HG02571 (cell line): ENCODE data around the gene C22orf39.
"Not testable (repeated sequence)": the region's sequence is repeated elsewhere in the genome, so short reads cannot be mapped to it uniquely, and the experiment has no call there.

Experiments
- ATAC-seq: cut with Tn5 transposase; IDR thresholded peaks from one replicate; pipeline ENCODE4 v1.9.1; 2021; ENCODE audit warnings: mild to moderate bottlenecking, moderate library complexity; ENCODE audit not compliant: unreplicated experiment

The C22orf39 gene

DNA sequence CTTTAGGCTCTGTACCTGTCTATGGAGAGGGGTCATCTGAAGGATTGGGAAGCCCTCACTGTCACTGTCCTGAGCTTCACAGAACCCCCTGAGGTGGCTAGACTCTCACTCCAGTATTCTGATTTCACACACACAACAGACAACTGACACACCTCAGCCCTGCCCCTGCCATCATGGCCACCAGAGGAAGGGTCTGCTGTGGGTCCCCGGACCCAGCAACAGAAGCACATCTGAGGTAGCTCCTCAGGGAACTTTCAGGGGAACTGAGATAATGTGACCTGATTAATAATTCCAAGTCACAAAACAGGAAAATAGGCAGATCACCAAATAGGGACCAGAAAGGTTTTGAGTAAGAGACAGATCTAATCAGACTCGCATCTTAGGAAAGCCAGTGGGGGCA lies 7.5 kb upstream of the C22orf39 start:
- no peak for ATAC-seq

DNA sequence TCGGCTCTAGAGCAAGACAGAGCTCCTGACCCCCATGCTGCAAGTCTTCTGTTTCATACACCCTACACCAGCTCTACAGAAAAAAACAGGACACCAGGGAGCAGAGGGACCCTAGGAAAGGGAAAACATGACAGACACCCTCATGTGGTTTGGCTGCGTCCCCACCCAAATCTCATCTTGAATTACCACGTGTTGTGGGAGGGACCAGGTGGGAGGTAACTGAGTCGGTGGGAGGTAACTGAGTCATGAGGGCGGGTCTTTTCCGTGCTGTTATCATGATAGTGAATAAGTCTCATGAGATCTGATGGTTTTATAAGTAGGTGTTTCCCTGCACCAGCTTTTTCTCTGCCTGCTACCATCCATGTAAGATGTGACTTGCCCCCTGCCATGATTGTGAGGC lies 6.6 kb upstream of the C22orf39 start:
- ATAC-seq, result no peak

DNA sequence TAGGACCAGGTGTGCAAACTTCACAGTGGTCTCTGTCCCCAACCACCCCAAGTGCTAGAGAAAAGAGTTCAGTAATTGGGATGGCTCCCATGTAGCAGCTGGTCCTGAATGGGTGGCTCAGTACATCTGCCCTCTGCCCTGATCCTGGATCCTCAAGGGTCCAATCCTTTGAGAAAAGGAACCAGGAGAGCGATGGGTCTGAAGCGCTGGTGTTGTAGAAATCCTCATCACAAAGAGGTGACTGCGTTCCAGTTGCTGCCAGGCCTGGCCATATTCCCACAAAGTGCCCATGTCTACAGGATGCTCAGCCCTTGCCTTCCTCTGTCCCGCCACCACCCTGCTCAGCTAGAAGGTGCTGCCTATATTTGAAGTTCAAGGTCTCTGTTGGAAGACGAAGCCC lies 6.2 kb upstream of the C22orf39 start:
- ATAC-seq, result no peak

DNA sequence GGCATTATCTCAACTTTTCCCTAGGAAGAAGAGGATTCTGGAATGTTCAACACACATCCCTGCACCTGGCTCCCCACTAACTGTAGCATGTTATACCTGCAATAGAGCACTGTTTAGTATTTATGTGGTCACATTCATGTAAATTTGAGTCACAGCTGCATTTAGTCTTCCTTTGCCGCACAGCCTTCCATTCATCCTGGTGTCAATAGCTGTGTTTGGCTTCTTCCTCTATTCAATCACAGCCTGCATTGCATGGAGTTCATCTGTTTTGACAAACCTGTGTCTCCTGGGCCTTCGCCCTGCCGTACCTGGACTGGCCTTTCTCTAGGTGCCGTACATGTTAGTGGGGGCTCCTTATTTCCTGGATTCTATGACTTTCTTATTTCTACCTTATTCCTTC lies 4.1 kb upstream of the C22orf39 start:
- ATAC-seq, result no peak

DNA sequence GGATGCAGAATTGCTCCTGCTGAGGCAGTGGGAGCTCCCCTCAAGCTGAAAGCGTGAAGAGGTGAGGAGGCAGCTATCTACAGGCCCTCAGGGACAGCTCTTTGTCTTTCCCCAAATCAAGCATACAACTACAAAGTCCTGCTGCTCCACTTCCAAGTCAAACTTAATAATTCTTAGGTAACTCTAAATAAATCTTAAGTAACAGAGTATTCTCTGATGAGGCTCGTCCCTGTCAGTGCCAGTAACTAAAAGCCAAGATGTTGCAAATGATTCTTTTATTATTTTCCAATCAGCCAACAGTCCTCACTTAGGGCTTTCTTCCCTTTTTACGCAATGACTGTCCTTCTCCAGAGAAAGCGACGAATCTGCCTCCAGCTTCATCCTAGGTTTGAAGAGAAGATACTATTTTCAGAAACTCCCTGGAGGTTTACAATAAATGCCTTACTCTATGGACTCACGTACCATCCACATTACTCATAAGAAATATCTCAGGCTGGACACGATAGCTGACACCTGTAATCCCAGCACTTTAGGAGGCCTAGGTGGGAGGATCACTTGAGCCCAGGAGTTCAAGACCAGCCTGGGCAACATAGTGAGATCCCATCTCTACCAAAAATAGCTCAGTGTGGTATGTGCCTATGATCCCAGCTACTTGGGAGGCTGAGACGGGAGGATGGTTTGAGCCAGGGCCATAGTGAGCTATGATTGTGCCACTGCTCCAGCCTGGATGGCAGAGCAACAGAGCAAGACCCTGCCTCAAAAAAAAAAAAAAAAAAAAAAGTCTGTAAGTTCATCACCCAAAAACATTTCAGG lies 3.1 kb upstream of the C22orf39 start:
- ATAC-seq, result no peak

DNA sequence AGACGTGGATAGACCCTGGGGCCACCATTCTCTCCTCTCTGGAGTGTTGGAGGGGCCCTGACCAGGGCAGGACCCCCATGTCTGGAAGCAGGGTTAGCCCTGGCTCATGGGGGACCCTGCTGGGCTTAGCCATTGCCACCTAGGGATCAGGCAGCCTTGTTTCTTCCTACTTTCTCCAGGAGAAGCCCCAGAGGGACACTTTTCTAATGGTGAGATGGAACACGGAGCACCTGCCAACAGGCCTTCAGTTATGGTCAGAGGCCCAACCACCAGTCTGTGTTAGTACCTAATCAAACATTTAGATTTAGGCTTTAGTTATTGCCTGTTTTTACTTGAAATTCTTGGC lies 1.9 kb upstream of the C22orf39 start:
- no peak for ATAC-seq

DNA sequence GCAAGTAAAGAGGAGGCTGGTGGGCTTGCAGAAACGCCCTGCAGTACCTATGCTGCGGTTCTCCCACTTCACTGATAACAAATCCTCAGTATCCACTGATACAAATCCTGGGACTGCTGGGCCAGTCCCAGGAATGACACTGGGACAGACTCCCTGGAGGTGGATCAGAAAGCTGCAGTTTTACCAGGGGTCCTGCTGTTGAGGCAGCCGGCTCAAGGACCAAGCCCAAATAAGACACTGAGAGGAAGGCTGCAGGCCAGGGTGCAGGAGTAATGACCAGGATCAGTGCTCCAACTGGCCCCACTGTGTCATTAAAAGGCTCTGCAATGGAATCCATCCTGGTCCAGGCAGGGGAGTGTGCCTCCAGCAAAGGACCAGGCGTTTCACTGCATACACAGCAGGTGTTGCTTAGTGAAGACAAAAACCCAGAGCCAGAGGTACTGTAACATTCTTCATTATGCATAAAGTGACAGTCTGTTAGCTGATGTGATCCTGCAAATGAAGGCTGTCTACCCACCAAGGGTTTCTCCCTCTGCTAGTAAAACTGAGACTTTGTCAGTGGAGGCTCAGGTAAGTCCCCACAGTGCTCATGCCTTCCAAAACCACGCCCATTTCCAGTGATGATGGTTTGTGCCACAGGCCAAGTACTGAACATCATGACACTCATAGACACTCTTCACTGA lies 1.4 kb upstream of the C22orf39 start:
- ATAC-seq, result no peak

DNA sequence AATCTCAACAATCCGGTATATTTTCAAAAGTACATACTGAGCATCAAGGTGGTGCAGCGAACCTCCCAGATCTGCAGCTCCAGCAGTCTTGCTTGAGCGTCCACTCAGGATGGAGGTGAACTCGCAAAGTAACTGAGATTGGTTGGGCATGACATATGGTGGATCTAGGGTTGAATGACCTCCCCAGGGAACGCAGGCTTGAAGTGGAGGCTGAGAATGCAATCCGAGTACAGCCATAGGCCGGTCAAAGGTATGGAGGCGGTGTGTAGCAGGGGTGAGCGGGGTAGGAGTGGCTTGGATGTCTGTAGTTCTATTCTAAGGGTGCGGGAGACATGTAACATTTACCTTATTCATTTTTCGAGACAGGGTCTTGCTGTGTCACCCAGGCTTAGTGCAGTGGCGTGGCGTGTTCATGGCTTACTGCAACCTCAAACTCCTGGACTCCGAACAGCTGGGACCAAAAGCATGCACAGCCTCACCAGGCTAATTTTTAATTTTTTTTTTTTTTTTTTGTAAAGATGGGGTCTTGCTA lies 631 bp upstream of the C22orf39 start:
- ATAC-seq, result peak; percentile 21

DNA sequence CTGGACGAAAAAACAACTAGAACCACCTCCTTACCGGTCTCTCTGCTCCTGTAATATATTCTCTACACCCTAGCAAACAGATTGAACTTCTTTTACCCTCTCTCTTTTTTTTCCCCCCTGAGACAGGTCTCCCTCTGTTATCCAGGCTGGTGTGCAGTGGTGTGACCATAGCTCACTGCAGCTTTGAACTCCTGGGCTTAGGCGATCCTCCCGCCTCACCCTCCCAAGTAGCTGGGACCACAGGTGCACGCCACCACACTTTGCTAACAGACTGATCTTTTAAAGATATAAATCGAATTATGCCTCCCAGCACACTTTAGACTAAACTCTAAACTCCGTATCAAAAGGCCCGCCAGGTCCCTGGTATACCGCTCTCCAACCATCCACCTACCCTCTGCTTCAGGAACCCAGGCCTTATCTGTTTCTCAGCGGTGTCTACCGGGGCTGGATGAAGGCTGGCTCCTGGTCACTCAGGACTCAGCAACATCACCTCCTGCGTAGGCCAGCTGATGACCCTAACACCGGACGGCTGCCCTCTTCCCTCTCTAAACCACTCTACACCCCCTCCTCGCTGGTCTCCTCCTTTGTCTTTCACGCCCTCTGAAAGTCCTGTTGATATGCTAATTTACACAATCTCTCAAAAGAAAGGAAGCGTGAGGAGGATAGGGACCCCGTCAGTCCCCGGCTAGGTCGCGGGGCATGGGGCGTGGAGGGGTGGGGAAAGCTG lies 745 bp downstream of the C22orf39 start:
- no peak for ATAC-seq

DNA sequence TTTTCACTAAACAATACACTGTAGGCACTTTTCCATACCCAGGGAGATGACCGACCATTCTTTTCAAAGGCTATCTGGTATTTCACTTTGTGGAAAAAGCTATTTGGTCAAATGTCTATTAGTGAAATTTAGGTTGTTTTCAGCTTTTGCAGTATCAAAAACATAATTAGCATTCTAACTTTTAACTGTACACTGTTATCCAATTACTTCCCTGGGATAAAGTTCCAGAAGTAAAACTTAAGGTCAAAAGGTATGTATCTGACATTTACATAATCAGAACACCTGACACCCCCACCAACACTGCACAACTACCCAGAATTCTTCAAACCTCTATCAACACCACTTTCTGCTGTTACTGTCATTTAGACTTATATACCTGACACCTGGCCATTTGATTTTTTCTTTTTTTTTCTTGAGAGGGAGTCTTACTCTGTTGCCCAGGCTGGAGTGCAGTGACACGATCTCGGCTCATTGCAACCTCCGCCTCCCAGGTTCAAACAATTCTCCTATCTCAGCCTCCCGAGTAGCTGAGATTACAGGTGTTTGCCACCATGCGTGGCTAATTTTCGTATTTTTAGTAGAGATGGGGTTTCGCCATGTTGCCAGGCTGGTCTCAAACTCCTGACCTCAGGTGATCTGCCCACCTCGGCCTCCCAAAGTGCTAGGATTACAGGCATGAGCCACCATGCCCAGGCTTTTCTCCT lies 2.1 kb downstream of the C22orf39 start:
- ATAC-seq, result not testable (repeated sequence)

DNA sequence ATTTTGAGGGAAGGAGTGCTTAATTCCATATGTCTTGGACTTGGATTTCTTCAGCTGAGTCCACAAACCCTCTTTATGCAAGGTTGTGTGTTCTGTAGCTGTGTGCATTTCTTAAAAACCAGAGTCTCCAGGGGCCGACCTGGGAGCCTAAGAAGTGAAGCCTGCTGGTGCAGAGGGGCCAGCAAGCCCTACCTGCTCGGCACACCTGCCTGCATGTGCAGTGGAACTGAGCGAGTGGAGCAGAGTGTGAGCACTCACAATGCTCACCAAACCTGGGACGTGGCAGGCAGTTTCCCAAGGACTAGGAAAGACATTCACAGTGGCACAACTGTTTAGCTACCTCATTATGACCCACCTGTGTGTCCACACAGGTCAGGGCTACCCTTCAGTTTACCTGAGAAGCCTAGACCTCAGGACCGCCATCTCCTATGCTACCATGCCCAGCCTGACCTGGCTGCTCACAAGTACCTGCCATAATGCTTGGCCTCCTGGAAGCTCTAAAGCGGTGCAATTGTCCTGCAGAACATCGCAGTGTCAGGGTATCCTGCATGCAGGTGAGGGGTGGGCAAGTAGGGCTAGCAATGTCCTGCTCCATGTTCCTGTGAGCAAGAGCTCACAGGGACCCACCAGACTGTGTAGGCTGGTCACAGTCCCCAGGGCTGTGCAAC lies 3.8 kb downstream of the C22orf39 start:
- no peak for ATAC-seq

DNA sequence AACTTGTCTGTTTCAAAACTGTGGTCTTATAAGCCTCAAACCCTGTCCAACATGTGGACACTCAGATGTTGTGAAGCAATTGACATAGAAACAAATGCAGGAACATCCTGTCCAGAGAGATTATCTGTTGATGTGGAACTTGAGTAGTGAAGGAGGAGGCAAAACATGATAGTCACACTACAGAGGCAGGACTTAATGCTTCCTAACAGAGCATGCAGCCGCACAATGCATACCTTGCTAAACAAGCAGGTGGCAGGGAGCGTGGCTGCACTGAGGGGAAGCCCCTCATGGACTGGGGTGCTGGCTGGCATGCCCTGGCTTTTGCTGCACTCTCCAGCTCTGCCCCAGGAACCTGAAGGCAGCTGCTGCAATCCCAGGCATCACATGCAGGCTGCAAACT lies 5.3 kb downstream of the C22orf39 start:
- ATAC-seq, result no peak

DNA sequence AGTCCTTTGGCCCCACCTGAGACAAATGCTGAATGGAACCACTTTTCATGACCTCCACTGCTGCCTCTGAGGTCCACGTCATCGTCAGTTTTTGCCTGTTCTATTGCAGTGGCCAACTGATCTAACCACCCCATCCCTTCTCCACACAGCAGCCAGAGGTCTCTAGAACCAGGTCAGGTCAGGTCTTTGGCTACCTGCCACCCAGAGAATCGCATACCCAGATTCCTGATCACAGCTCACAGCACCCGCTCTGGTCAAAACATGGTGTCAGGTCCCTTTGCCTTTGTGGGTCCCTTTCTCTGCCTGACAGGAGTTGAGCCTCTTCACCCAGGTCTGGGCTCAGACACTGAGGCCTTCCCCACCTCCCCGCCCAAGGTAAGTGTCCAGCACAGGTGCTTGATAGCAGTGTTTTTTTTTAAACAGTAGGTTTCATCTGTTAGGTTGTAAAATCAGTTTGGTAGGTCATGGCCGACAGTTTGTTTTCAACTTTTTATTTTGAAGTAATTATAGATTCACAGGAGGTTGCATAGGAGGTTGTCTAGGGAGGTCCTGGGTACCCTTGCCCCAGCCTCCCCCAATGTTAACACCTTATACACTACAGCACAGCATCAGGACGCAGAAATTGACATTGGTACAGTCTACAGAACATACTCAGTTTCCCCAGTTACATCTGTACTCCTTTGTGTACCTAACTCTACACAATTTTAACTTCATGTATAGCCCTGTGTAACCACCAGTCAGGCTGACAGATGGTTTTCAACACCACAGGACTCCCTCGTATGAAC lies 6.9 kb downstream of the C22orf39 start:
- no peak for ATAC-seq

DNA sequence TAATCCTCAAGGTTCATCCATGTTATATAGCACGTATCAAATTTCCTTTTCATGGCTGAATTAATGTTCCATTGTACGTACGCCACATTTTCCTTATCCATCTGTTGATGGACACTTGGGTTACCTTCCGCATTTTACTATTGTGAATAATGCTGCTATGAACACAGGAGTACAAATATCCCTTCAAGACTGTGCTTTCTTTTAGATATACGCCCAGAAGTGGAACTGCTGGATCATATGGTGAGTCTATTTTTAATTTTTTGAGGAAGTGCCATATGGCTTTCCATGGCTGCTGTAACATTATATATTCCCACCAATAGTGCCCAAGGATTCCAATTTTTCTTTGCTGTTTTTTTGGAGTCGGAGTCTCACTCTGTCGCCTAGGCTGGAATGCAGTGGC lies 9.2 kb downstream of the C22orf39 start:
- ATAC-seq, result no peak

DNA sequence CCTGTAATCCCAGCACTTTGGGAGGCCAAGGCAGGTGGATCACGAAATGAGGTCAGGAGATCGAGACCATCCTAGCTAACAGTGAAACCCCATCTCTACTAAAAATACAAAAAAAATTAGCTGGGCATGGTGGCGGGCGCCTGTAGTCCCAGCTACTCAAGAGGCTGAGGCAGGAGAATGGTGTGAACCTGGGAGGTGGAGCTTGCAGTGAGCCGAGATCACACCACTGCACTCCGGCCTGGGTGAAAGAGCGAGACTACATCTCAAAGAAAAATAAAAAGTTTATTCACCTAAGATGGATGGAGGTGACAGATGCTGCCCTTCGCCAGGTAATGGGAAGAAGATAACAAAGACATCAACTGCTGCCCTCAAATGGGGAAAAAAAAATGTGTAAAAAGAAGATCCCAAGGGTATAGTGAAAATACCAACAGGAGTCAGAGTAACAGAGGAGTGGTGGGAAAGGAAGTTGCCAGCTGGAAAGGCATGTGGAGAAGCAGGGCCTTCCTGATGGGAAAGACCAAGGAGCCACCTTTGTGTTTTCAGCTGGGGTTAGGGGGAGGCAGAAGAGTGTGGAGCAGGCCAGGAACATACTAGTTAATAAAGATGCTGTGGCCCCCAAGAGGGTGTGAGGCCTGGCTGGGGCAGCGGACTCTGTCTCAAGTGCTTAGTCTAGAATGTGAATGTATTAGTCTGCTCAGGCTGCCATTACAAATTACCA lies 10.9 kb downstream of the C22orf39 start:
- not testable (repeated sequence) for ATAC-seq

DNA sequence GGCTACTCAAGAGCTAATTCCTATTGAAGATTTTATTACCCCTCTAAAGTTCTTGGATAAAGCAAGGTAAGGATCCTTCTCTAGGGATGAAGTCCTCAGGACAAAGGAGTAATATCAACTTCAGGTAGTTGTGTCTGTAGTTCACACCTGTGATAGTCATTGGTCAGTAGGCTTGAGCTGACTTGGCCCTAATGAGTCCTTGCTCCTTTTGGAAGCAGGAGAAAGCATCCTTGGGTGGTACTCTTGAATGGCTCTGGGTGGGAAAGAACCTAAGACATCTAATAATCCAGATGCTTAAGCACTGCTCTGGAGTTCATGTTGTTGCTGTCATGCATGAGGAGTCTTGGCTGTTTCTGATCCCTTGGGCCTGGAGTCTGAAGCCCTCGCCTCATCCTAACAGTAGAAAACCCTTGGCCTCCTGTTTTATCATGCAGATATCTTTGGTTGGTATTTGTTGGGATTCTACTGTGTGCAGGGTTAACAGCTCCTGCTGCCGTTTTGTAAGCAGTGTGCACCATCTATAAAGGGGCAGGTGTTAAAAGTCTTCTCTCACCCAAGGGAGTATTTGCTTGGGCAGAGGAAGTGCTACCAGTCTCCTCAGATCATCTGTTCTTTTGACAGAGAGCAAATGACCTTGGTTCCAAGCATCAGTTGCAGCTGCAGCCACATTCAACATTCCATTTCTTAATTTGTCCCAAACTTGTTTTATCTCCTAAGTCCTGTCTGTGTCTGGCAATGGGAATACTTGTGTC lies 12.5 kb downstream of the C22orf39 start:
- no peak for ATAC-seq

DNA sequence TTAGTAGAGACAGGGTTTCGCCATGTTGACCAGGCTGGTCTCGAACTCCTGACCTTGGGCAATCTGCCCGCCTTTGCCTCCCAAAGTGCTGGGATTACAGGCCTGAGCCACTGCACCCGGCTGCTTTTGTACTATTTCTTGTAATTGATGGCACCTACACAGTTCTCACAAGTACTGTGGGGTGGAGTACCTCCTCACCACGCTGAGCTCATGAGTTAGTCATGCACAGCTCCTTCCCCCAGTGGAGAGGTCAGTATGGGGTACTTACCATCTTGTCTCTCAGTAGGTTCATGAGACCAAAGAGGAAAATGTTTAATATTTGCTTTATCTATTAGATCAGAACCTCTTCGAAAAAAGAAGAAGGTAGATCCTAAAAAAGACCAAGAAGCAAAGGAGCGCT lies 13.1 kb downstream of the C22orf39 start:
- ATAC-seq, result no peak

DNA sequence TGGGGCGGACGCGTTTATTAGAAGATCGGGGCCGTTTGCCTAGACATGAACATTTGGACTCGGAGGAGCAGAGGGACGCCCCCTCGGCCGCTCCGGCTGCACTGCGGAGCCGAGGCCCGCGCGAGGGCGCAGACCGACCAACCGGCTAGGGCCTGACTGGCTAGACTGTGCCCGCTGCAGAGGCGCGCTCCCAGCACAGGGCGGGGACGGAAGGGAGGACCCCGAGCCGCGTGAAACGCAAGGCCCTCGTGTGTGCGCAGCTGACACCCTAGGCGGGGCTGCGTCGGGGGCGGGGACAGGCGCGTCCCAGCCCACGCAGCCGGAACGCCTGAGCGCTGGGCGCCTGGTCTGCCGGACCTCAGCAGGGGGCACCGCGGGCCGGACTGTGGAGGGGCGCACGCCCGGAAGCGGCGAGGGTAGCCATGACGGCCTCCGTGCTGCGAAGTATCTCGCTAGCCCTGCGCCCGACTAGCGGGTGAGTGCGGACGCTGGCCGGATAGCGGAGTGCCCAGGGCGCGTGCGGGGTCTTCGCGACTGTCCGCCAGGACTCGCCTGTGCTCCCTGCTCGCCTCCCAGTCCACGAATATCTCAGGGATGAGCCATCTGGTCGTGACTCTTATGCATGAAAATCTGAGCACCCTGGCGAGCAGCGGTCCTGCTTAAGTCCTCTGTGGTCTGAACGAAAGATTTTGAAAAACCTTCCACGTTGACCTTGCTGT lies 15.2 kb downstream of the C22orf39 start, which contains the start of gene MRPL40:
Gene MRPL40, plus strand, starts transcription at position 413 of the 719 bp plus-strand sequence. Its CDS starts 10 bp downstream, at position 423.
- ATAC-seq, result peak; percentile 76
